ENCODE measurements around the gene MYBBP1A. TPM values are rescaled to one million over a fixed set of nuclear protein-coding genes. Genes with fewer than 3 reads are reported as not detected.

Gene MYBBP1A
- total and polyA plus RNA-seq, 2 of the 4 experiments (the other 2 are of a cell fraction), result 22.6 to 45.9 TPM

- TF ChIP-seq RAD21 (IDR thresholded peaks at IDR 0.05; ENCODE audit: low read length), result no peak
These were observed 5.2 kb downstream of the MYBBP1A start (continued) for GRCh38 chr17:4549781-4550533.

- Histone ChIP-seq H4K8ac (ENCODE audit: low read depth in 2 of 2, low read length in 2 of 2) (no peak overlapping the region), H2AK5ac (ENCODE audit: low read depth, low read length) (no peak overlapping the region), H3K18ac (ENCODE audit: low read depth, low read length) (no peak overlapping the region), H3K14ac (replicated peaks; ENCODE audit: low read depth, low read length) (no peak overlapping the region), H3K56ac (ENCODE audit: extremely low read depth, insufficient read depth, low read length) (no peak overlapping the region), H3K4me1 (ENCODE audit: control insufficient read depth, insufficient read depth, low read length) (peaks cover 2% of the 10 kb centered on the region; the same call in 1 of the 2 replicates), H4K91ac (ENCODE audit: insufficient read depth, low read depth, low read length) (no peak overlapping the region), H3K36me3 (ENCODE audit: control insufficient read depth, insufficient read depth, low read length) (peaks cover 69% of the 10 kb centered on the region), H3K9me3 (ENCODE audit: control insufficient read depth, insufficient read depth, low read length) (no peaks in the 10 kb centered on the region), H3K4me3 (ENCODE audit: insufficient read depth, low read depth, low read length) (no peak overlapping the region), H3K4ac (ENCODE audit: low read depth, low read length) (no peak overlapping the region), H4K5ac (ENCODE audit: low read depth, low read length) (no peak overlapping the region), H4K20me1 (ENCODE audit: insufficient read depth, low read length) (peaks cover 3% of the 10 kb centered on the region; the same call in 1 of the 2 replicates), H3K79me1 (ENCODE audit: low read depth in 1 of 2, low read length in 2 of 2) (peaks cover 3 to 24% of the 10 kb centered on the region in 2 experiments), H3K27ac (ENCODE audit: insufficient read depth, low read length) (no peak overlapping the region), H2BK20ac (ENCODE audit: low read depth, low read length) (no peak overlapping the region), H2BK120ac (ENCODE audit: low read depth, low read length) (no peak overlapping the region), H3K27me3 (ENCODE audit: control insufficient read depth, insufficient read depth, low read length) (no peaks in the 10 kb centered on the region), H3K9me1 (ENCODE audit: insufficient read depth, low read length) (peaks cover 3% of the 10 kb centered on the region; the same call in 1 of the 2 replicates), H2AFZ (replicated peaks; ENCODE audit: low read length, poor library complexity) (peak overlapping the region; percentile 23), H2AK9ac (replicated peaks; ENCODE audit: low read depth, low read length, poor library complexity) (peak overlapping the region; percentile 70), H2BK15ac (ENCODE audit: low read depth, low read length) (no peak overlapping the region), H2BK5ac (ENCODE audit: low read depth, low read length, poor library complexity, severe bottlenecking) (no peak overlapping the region), H3K9ac (ENCODE audit: low read depth, low read length) (no peak overlapping the region), H3K4me2 (ENCODE audit: low read depth, low read length) (no peak overlapping the region), H3K23ac (ENCODE audit: low read depth, low read length) (no peak overlapping the region)
- in situ Hi-C loops (cut with MboI; ENCODE audit: low sequenced_read_pairs) (no loop called here), intact Hi-C loops (cut with micrococcal nuclease) (no loop called here), dilution Hi-C loops (cut with HindIII; ENCODE audit: low sequenced_read_pairs, unreplicated experiment) (no loop called here)
- 88% methylated on average over 8 of the region's 24 CpGs; no CpG with 5 or more reads in 1 of the 2 experiments for WGBS, 2 experiments (ENCODE audit: extremely low coverage in 2 of 2, insufficient read length in 1 of 2)
- no TSS peak for BruUV-seq (replicated peaks)
- TF ChIP-seq MAZ (IDR thresholded peaks at IDR 0.05; ENCODE audit: borderline replicate concordance, low read depth, low read length), result no peak
- TF ChIP-seq ELK1 (IDR thresholded peaks at IDR 0.05; ENCODE audit: borderline replicate concordance, low read depth, low read length), result no peak
- TF ChIP-seq MXI1 (IDR thresholded peaks at IDR 0.05; ENCODE audit: borderline replicate concordance, low read depth, low read length), result no peak
- no peak for TF ChIP-seq POLR2A (IDR thresholded peaks at IDR 0.05; ENCODE audit: low read depth, low read length)
- TF ChIP-seq CTCF (conservative IDR thresholded peaks at IDR 0.05; ENCODE audit: low read depth, low read length), result no peak
- no peak for TF ChIP-seq RFX5 (IDR thresholded peaks at IDR 0.05; ENCODE audit: low read depth, low read length)
- no peak for TF ChIP-seq CHD1 (IDR thresholded peaks at IDR 0.05; ENCODE audit: low read depth, low read length)
- no peak for TF ChIP-seq SMC3 (IDR thresholded peaks at IDR 0.05; ENCODE audit: low read depth, low read length)
- no peak for TF ChIP-seq BHLHE40 (IDR thresholded peaks at IDR 0.05; ENCODE audit: low read depth, low read length)
- DNase-seq (peak; percentile 18), ATAC-seq (ENCODE audit: low read depth) (no peak)
- CTCF ChIA-PET, result no interaction called here
- POLR2A ChIA-PET (ENCODE audit: unreplicated experiment), result interaction anchor here (0.6 kb wide), 1 partner anchor 364 kb away, joined by 18 read pairs; no protein-coding TSS in a partner anchor
These were observed 6.3 kb downstream of the MYBBP1A start for GRCh38 chr17:4548721-4549531.
